ENCODE results near the gene LRTM2. TPM values are rescaled to one million over a fixed set of nuclear protein-coding genes. Genes with fewer than 3 reads are reported as not detected.

LRTM2 gene
- total and polyA plus RNA-seq, 2 of the 4 experiments (the other 2 are of a cell fraction) = not detected

GRCh38 chr12:1880153-1880845 is 59.9 kb downstream of the LRTM2 start:
- Histone ChIP-seq H4K20me1 (ENCODE audit: insufficient read depth, low read length) (no peaks in the 10 kb centered on the region), H3K36me3 (ENCODE audit: control insufficient read depth, insufficient read depth, low read length) (no peaks in the 10 kb centered on the region), H2BK20ac (ENCODE audit: low read depth, low read length) (no peak overlapping the region), H3K56ac (ENCODE audit: extremely low read depth, insufficient read depth, low read length) (no peak overlapping the region), H3K9me3 (ENCODE audit: control insufficient read depth, insufficient read depth, low read length) (no peaks in the 10 kb centered on the region), H3K4me1 (ENCODE audit: control insufficient read depth, insufficient read depth, low read length) (no peaks in the 10 kb centered on the region), H4K91ac (ENCODE audit: insufficient read depth, low read depth, low read length) (no peak overlapping the region), H2AFZ (replicated peaks; ENCODE audit: low read length, poor library complexity) (no peak overlapping the region), H3K4me3 (ENCODE audit: insufficient read depth, low read depth, low read length) (no peak overlapping the region), H4K5ac (ENCODE audit: low read depth, low read length) (no peak overlapping the region), H2AK9ac (replicated peaks; ENCODE audit: low read depth, low read length, poor library complexity) (no peak overlapping the region), H2BK5ac (ENCODE audit: low read depth, low read length, poor library complexity, severe bottlenecking) (no peak overlapping the region), H3K14ac (replicated peaks; ENCODE audit: low read depth, low read length) (no peak overlapping the region), H3K18ac (ENCODE audit: low read depth, low read length) (no peak overlapping the region), H3K9me1 (ENCODE audit: insufficient read depth, low read length) (0 out of 2 replicates have a peak, but pooled peaks cover 3% of the 10 kb centered on the region), H3K79me1 (ENCODE audit: low read depth in 1 of 2, low read length in 2 of 2) (no peaks in the 10 kb centered on the region), H3K4me2 (ENCODE audit: low read depth, low read length) (no peak overlapping the region), H3K27me3 (ENCODE audit: control insufficient read depth, insufficient read depth, low read length) (peaks cover 71% of the 10 kb centered on the region), H3K9ac (ENCODE audit: low read depth, low read length) (no peak overlapping the region), H2AK5ac (ENCODE audit: low read depth, low read length) (no peak overlapping the region), H3K27ac (ENCODE audit: insufficient read depth, low read length) (no peak overlapping the region), H3K23ac (ENCODE audit: low read depth, low read length) (no peak overlapping the region), H2BK120ac (ENCODE audit: low read depth, low read length) (no peak overlapping the region), H4K8ac (ENCODE audit: low read depth in 2 of 2, low read length in 2 of 2) (no peak overlapping the region), H3K4ac (ENCODE audit: low read depth, low read length) (no peak overlapping the region), H2BK15ac (ENCODE audit: low read depth, low read length) (no peak overlapping the region)
- BruUV-seq (replicated peaks) = no TSS peak
- TF ChIP-seq BHLHE40 (IDR thresholded peaks at IDR 0.05; ENCODE audit: low read depth, low read length) (no peak), FOS (IDR thresholded peaks at IDR 0.05; ENCODE audit: low read depth, low read length) (no peak), SMC3 (IDR thresholded peaks at IDR 0.05; ENCODE audit: low read depth, low read length) (no peak), RCOR1 (IDR thresholded peaks at IDR 0.05; ENCODE audit: insufficient replicate concordance, low read length) (no peak), MXI1 (IDR thresholded peaks at IDR 0.05; ENCODE audit: borderline replicate concordance, low read depth, low read length) (no peak), ELK1 (IDR thresholded peaks at IDR 0.05; ENCODE audit: borderline replicate concordance, low read depth, low read length) (no peak), CTCF (conservative IDR thresholded peaks at IDR 0.05; ENCODE audit: low read depth, low read length) (no peak), MAFK (IDR thresholded peaks at IDR 0.05; ENCODE audit: low read depth, low read length) (no peak), USF2 (IDR thresholded peaks at IDR 0.05; ENCODE audit: low read depth, low read length) (no peak), CHD1 (IDR thresholded peaks at IDR 0.05; ENCODE audit: low read depth, low read length) (no peak), CEBPB (IDR thresholded peaks at IDR 0.05; ENCODE audit: low read depth, low read length) (no peak), POLR2A (IDR thresholded peaks at IDR 0.05; ENCODE audit: low read depth, low read length) (no peak), RAD21 (IDR thresholded peaks at IDR 0.05; ENCODE audit: low read length) (no peak), RFX5 (IDR thresholded peaks at IDR 0.05; ENCODE audit: low read depth, low read length) (no peak), NFE2L2 (IDR thresholded peaks at IDR 0.05; ENCODE audit: low read depth, low read length) (no peak)
- ChIA-PET POLR2A (ENCODE audit: unreplicated experiment) (interaction anchor here (0.5 kb wide), 1 partner anchor 25 kb away, joined by 3 read pairs; no protein-coding TSS in a partner anchor), CTCF (no interaction called here)
- in situ Hi-C loops (cut with MboI; ENCODE audit: low sequenced_read_pairs) (no loop called here), dilution Hi-C loops (cut with HindIII; ENCODE audit: low sequenced_read_pairs, unreplicated experiment) (no loop called here), intact Hi-C loops (cut with micrococcal nuclease) (no loop called here)
- DNase-seq (no peak), ATAC-seq (ENCODE audit: low read depth) (no peak)
- WGBS, 2 experiments (ENCODE audit: extremely low coverage in 2 of 2, insufficient read length in 1 of 2) = 75% methylated on average over 3 of the region's 18 CpGs; no CpG with 5 or more reads in 1 of the 2 experiments

All from IMR-90 (cell line).